K562 (cell line): ENCODE data around the gene SERTAD1. TPM values are rescaled to one million over a fixed set of nuclear protein-coding genes. Genes with fewer than 3 reads are reported as not detected.
A peak's percentile ranks its signal among the peaks of the same experiment; 100 is the strongest.

Experiments
- ARID2 ChIP-seq: fragments of 450-650 bp; IDR thresholded peaks from 2 replicates; pipeline ENCODE4 v1.6.1; 2017; ENCODE audit warnings: antibody characterized with exemption, mild to moderate bottlenecking
- BHLHE40 ChIP-seq: IDR thresholded peaks from 2 replicates; pipeline ENCODE4 v1.6.1; 2011; ENCODE audit warnings: low read length, improper control_type of control experiment
- KDM4B ChIP-seq, 2 experiments: fragments of 450-650 bp in 1 of 2; sonication (generic) in 1 of 2; IDR thresholded peaks; 2 replicates each; pipeline ENCODE4 v1.6.1; 2016 to 2017; ENCODE audit warnings: borderline replicate concordance in 2 of 2, antibody characterized with exemption in 1 of 2, low read depth in 1 of 2, mild to moderate bottlenecking in 1 of 2
- MEF2D ChIP-seq: conservative IDR thresholded peaks from 2 replicates; pipeline ENCODE4 v1.6.1; 2016; ENCODE audit warnings: low read depth, missing genetic modification characterization, missing compliant biosample characterization
- SAFB ChIP-seq: fragments of 200-400 bp; formaldehyde crosslinking; IDR thresholded peaks from 2 replicates; pipeline ENCODE4 v1.6.1; 2017; ENCODE audit warnings: low read depth, low read length, borderline replicate concordance
- SIRT6 ChIP-seq: IDR thresholded peaks from one replicate; pipeline ENCODE4 v1.6.1; 2012; ENCODE audit warnings: low read depth, mild to moderate bottlenecking, control low read depth, inconsistent platforms, low read length, moderate library complexity
- ZNF253 ChIP-seq: fragments of 250-450 bp; sonication (Bioruptor Pico); conservative IDR thresholded peaks from 2 replicates; pipeline ENCODE4 v1.6.1; 2021; ENCODE audit warnings: mild to moderate bottlenecking
- ZNF445 ChIP-seq: fragments of 250-450 bp; sonication (Bioruptor Pico); IDR thresholded peaks from 2 replicates; pipeline ENCODE4 v1.4.0; 2020; ENCODE audit warnings: low read depth, mild to moderate bottlenecking, moderate library complexity
- polyA plus RNA-seq, 8 experiments: library from polyadenylated mRNA; depleted of rRNA in 4 of 8; stranded (reverse) in 5 of 8; unstranded in 3 of 8; fragments of >200 nt; fragmentation: Nextera tagmentation in 2 of 8; fragmentation: Illumina TruSeq in 1 of 8; extraction: Ambion mirVana in 2 of 8; extraction: Trizol in 1 of 8; gene quantifications; 2 replicates each; pipeline versions ENCODE4 v1.2.1 to v1.2.3, GENCODE V29; 2011 to 2014; ENCODE audit warnings: inconsistent platforms in 1 of 8, missing spikeins in 1 of 8
- total RNA-seq, 7 experiments: library from RNA; depleted of rRNA in 6 of 7; stranded (reverse); fragments of >200 nt in 6 of 7; fragmentation: Illumina TruSeq in 2 of 7; extraction: Trizol in 2 of 7; gene quantifications; 2 replicates each; pipeline versions ENCODE4 v1.2.1 to v1.2.3, GENCODE V29; 2011 to 2021; ENCODE audit warnings: low replicate concordance in 1 of 7
- TF ChIP-seq, protein P1 (sequence below): sonication (generic); formaldehyde crosslinking; IDR thresholded peaks from 2 replicates; pipeline ENCODE4 v1.8.1; 2023; ENCODE audit warnings: mild to moderate bottlenecking, missing genetic modification reagents
- TF ChIP-seq, protein P2 (sequence below): fragments of 250-450 bp; sonication (Bioruptor Pico); IDR thresholded peaks from 2 replicates; pipeline ENCODE4 v1.5.0; 2021; ENCODE audit warnings: mild to moderate bottlenecking, borderline replicate concordance
- TF ChIP-seq, protein P3 (sequence below): fragments of 250-450 bp; sonication (Bioruptor Pico); IDR thresholded peaks from 2 replicates; pipeline ENCODE4 v1.4.0; 2020; ENCODE audit warnings: mild to moderate bottlenecking, moderate library complexity, borderline replicate concordance
- TF ChIP-seq, protein P4 (sequence below): sonication (generic); formaldehyde crosslinking; IDR thresholded peaks from 2 replicates; pipeline ENCODE4 v1.9.0; 2022; ENCODE audit warnings: mild to moderate bottlenecking, missing genetic modification reagents
- TF ChIP-seq, protein P5 (sequence below): fragments of 450-650 bp; IDR thresholded peaks from 2 replicates; pipeline ENCODE4 v1.6.1; 2016; ENCODE audit warnings: antibody characterized with exemption
- TF ChIP-seq, protein P6 (sequence below), 2 experiments: IDR thresholded peaks; 2 replicates each; pipeline ENCODE4 v1.6.1; 2011; ENCODE audit warnings: borderline replicate concordance in 1 of 2, control low read depth in 1 of 2, low read depth in 1 of 2, low read length in 1 of 2, mild to moderate bottlenecking in 1 of 2, mixed read lengths in 1 of 2, moderate library complexity in 1 of 2; ENCODE audit not compliant: insufficient read depth in 1 of 2, insufficient read length in 1 of 2, poor library complexity in 1 of 2, severe bottlenecking in 1 of 2; ENCODE audit errors: extremely low read depth in 1 of 2

The SERTAD1 gene
- total and polyA plus RNA-seq, 9 of the 15 experiments (the other 6 are each of a cell fraction or from before 2014, with no cell fraction given): 0.15 to 8.7 (median 4.9) TPM

DNA sequence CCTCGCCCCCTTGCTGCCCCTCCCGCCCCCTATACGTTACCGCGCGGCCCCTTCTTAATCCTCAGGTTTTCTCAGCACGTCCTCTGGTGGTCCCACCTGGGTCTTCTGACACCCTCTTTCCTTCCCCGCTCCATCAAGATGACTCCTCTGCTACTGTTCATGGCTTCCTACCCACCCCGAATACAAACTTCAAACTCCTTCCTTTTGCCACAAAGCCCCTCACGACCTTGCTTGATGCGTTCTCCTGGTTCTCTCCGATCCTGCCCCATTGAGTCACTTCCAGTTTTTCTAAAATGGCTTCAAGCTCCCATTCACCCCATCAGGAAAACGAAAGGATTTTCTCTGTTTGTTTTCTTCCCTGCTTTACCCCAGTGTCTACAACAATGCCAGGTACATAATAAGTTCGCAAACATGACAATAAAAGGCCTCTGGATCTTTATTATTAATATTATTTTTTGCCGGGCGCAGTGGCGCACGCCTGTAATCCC, 19.1 kb upstream of the SERTAD1 start (continued):
- TF ChIP-seq, protein P1, sequence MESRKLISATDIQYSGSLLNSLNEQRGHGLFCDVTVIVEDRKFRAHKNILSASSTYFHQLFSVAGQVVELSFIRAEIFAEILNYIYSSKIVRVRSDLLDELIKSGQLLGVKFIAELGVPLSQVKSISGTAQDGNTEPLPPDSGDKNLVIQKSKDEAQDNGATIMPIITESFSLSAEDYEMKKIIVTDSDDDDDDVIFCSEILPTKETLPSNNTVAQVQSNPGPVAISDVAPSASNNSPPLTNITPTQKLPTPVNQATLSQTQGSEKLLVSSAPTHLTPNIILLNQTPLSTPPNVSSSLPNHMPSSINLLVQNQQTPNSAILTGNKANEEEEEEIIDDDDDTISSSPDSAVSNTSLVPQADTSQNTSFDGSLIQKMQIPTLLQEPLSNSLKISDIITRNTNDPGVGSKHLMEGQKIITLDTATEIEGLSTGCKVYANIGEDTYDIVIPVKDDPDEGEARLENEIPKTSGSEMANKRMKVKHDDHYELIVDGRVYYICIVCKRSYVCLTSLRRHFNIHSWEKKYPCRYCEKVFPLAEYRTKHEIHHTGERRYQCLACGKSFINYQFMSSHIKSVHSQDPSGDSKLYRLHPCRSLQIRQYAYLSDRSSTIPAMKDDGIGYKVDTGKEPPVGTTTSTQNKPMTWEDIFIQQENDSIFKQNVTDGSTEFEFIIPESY (CRISPR knock-in tag): no peak
- no peak for TF ChIP-seq MEF2D (tag)
- no peak for TF ChIP-seq ZNF253 (CRISPR knock-in tag)
- TF ChIP-seq SAFB: no peak
- TF ChIP-seq, protein P2, sequence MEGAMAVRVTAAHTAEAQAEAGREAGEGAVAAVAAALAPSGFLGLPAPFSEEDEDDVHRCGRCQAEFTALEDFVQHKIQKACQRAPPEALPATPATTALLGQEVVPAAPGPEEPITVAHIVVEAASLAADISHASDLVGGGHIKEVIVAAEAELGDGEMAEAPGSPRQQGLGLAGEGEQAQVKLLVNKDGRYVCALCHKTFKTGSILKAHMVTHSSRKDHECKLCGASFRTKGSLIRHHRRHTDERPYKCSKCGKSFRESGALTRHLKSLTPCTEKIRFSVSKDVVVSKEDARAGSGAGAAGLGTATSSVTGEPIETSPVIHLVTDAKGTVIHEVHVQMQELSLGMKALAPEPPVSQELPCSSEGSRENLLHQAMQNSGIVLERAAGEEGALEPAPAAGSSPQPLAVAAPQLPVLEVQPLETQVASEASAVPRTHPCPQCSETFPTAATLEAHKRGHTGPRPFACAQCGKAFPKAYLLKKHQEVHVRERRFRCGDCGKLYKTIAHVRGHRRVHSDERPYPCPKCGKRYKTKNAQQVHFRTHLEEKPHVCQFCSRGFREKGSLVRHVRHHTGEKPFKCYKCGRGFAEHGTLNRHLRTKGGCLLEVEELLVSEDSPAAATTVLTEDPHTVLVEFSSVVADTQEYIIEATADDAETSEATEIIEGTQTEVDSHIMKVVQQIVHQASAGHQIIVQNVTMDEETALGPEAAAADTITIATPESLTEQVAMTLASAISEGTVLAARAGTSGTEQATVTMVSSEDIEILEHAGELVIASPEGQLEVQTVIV (CRISPR knock-in tag): no peak
- no peak for TF ChIP-seq ZNF445 (CRISPR knock-in tag)
- TF ChIP-seq, protein P3, sequence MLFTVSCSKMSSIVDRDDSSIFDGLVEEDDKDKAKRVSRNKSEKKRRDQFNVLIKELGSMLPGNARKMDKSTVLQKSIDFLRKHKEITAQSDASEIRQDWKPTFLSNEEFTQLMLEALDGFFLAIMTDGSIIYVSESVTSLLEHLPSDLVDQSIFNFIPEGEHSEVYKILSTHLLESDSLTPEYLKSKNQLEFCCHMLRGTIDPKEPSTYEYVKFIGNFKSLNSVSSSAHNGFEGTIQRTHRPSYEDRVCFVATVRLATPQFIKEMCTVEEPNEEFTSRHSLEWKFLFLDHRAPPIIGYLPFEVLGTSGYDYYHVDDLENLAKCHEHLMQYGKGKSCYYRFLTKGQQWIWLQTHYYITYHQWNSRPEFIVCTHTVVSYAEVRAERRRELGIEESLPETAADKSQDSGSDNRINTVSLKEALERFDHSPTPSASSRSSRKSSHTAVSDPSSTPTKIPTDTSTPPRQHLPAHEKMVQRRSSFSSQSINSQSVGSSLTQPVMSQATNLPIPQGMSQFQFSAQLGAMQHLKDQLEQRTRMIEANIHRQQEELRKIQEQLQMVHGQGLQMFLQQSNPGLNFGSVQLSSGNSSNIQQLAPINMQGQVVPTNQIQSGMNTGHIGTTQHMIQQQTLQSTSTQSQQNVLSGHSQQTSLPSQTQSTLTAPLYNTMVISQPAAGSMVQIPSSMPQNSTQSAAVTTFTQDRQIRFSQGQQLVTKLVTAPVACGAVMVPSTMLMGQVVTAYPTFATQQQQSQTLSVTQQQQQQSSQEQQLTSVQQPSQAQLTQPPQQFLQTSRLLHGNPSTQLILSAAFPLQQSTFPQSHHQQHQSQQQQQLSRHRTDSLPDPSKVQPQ: no peak
- no peak for TF ChIP-seq SIRT6
- TF ChIP-seq, protein P4, sequence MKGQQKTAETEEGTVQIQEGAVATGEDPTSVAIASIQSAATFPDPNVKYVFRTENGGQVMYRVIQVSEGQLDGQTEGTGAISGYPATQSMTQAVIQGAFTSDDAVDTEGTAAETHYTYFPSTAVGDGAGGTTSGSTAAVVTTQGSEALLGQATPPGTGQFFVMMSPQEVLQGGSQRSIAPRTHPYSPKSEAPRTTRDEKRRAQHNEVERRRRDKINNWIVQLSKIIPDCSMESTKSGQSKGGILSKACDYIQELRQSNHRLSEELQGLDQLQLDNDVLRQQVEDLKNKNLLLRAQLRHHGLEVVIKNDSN (CRISPR knock-in tag): no peak
- TF ChIP-seq BHLHE40: no peak
- TF ChIP-seq, protein P5, sequence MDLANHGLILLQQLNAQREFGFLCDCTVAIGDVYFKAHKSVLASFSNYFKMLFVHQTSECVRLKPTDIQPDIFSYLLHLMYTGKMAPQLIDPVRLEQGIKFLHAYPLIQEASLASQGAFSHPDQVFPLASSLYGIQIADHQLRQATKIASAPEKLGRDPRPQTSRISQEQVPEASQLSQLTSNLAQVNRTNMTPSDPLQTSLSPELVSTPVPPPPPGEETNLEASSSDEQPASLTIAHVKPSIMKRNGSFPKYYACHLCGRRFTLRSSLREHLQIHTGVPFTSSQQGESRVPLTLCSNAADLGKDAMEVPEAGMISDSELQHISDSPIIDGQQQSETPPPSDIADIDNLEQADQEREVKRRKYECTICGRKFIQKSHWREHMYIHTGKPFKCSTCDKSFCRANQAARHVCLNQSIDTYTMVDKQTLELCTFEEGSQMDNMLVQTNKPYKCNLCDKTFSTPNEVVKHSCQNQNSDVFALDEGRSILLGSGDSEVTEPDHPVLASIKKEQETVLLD: no peak; the same call in 1 of the 2 replicates
- TF ChIP-seq KDM4B (IDR thresholded peaks at IDR 0.05; ENCODE audit: borderline replicate concordance in 2 of 2, low read depth in 1 of 2): no peak
- 0 out of 2 replicates have a peak, but pooled peaks have one; percentile 56 for TF ChIP-seq ARID2
- TF ChIP-seq, protein P6, sequence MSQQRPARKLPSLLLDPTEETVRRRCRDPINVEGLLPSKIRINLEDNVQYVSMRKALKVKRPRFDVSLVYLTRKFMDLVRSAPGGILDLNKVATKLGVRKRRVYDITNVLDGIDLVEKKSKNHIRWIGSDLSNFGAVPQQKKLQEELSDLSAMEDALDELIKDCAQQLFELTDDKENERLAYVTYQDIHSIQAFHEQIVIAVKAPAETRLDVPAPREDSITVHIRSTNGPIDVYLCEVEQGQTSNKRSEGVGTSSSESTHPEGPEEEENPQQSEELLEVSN (IDR thresholded peaks at IDR 0.05; ENCODE audit: borderline replicate concordance in 1 of 2, extremely low read depth in 1 of 2, insufficient read depth in 1 of 2, insufficient read length in 1 of 2, low read depth in 1 of 2, low read length in 1 of 2, poor library complexity in 1 of 2, severe bottlenecking in 1 of 2): peak in 1 of 2 experiments; percentile 27
